Measurements from ENCODE around the gene CFTR. TPM values are rescaled to one million over a fixed set of nuclear protein-coding genes. Genes with fewer than 3 reads are reported as not detected.

The CFTR gene
- polyA plus RNA-seq, 1 donor (not counting 4 experiments of a cell fraction or from before 2014, with no cell fraction given) = not detected

- Histone ChIP-seq H3K27me3 (ENCODE audit: control insufficient read depth, extremely low read depth, insufficient read depth, low read length) (no peaks in the 10 kb centered on the region), H3K9me3 (ENCODE audit: control insufficient read depth, low read depth, low read length) (no peaks in the 10 kb centered on the region), H3K9me1 (ENCODE audit: control insufficient read depth, extremely low read depth, insufficient read depth, low read length) (no peaks in the 10 kb centered on the region), H3K4me3 (ENCODE audit: control insufficient read depth in 2 of 3, extremely low read depth in 1 of 3, insufficient read depth in 2 of 3, low read depth in 1 of 3, low read length in 3 of 3) (no peak overlapping the region), H4K20me1 (ENCODE audit: control insufficient read depth, extremely low read depth, insufficient read depth, low read length) (no peaks in the 10 kb centered on the region), H3K9ac (ENCODE audit: control insufficient read depth, extremely low read depth, insufficient read depth, low read length) (no peak overlapping the region), H3K4me2 (ENCODE audit: control insufficient read depth, extremely low read depth, insufficient read depth, low read depth, low read length) (no peak overlapping the region), H3K27ac (ENCODE audit: control insufficient read depth, insufficient read depth, low read length) (no peak overlapping the region), H3K79me2 (ENCODE audit: control insufficient read depth, insufficient read depth, low read length) (no peaks in the 10 kb centered on the region), H3K4me1 (ENCODE audit: control insufficient read depth, extremely low read depth, insufficient read depth, low read length) (no peaks in the 10 kb centered on the region), H2AFZ (ENCODE audit: control insufficient read depth, low read length) (no peak overlapping the region), H3K36me3 (ENCODE audit: control insufficient read depth in 2 of 2, extremely low read depth in 1 of 2, insufficient read depth in 2 of 2, low read length in 2 of 2) (no peaks in the 10 kb centered on the region)
- TF ChIP-seq CTCF (optimal IDR thresholded peaks at IDR 0.05 in 1 of 3, IDR thresholded peaks at IDR 0.05 in 1 of 3, conservative IDR thresholded peaks at IDR 0.05 in 1 of 3; ENCODE audit: extremely low read depth in 1 of 3, insufficient read depth in 2 of 3, low read length in 3 of 3) (no peak), EZH2 (IDR thresholded peaks at IDR 0.05; ENCODE audit: low read length) (no peak)
- dilution Hi-C loops (cut with MboI; ENCODE audit: extremely low pct_ligation_motif_present, low sequenced_read_pairs) = no loop called here
- no peak for FAIRE-seq
- no peak for DNase-seq (ENCODE audit: low read depth, low spot score)
Observed at GRCh38 chr7:117637937-117638336, 158.1 kb downstream of the CFTR start.

- TF ChIP-seq EZH2 (IDR thresholded peaks at IDR 0.05; ENCODE audit: low read length) (no peak), CTCF (optimal IDR thresholded peaks at IDR 0.05 in 1 of 3, IDR thresholded peaks at IDR 0.05 in 1 of 3, conservative IDR thresholded peaks at IDR 0.05 in 1 of 3; ENCODE audit: extremely low read depth in 1 of 3, insufficient read depth in 2 of 3, low read length in 3 of 3) (no peak)
- Histone ChIP-seq H3K27ac (ENCODE audit: control insufficient read depth, insufficient read depth, low read length) (no peak overlapping the region), H3K4me1 (ENCODE audit: control insufficient read depth, extremely low read depth, insufficient read depth, low read length) (no peaks in the 10 kb centered on the region), H2AFZ (ENCODE audit: control insufficient read depth, low read length) (no peak overlapping the region), H3K27me3 (ENCODE audit: control insufficient read depth, extremely low read depth, insufficient read depth, low read length) (no peaks in the 10 kb centered on the region), H3K79me2 (ENCODE audit: control insufficient read depth, insufficient read depth, low read length) (no peaks in the 10 kb centered on the region), H3K9me3 (ENCODE audit: control insufficient read depth, low read depth, low read length) (no peaks in the 10 kb centered on the region), H3K36me3 (ENCODE audit: control insufficient read depth in 2 of 2, extremely low read depth in 1 of 2, insufficient read depth in 2 of 2, low read length in 2 of 2) (no peaks in the 10 kb centered on the region), H3K9me1 (ENCODE audit: control insufficient read depth, extremely low read depth, insufficient read depth, low read length) (no peaks in the 10 kb centered on the region), H3K9ac (ENCODE audit: control insufficient read depth, extremely low read depth, insufficient read depth, low read length) (no peak overlapping the region), H3K4me2 (ENCODE audit: control insufficient read depth, extremely low read depth, insufficient read depth, low read depth, low read length) (no peak overlapping the region), H4K20me1 (ENCODE audit: control insufficient read depth, extremely low read depth, insufficient read depth, low read length) (no peaks in the 10 kb centered on the region), H3K4me3 (ENCODE audit: control insufficient read depth in 2 of 3, extremely low read depth in 1 of 3, insufficient read depth in 2 of 3, low read depth in 1 of 3, low read length in 3 of 3) (no peak overlapping the region)
- dilution Hi-C loops (cut with MboI; ENCODE audit: extremely low pct_ligation_motif_present, low sequenced_read_pairs) = no loop called here
- FAIRE-seq (no peak), DNase-seq (ENCODE audit: low read depth, low spot score) (no peak)
Observed at GRCh38 chr7:117639966-117640365, 160.1 kb downstream of the CFTR start.

Measured in keratinocyte (primary cell).